Measurements from ENCODE around the gene CAMTA1. TPM values are rescaled to one million over a fixed set of nuclear protein-coding genes. Genes with fewer than 3 reads are reported as not detected.

Gene CAMTA1
- total RNA-seq, 1 donor from 2014 or later, result 47.9 TPM

DNA sequence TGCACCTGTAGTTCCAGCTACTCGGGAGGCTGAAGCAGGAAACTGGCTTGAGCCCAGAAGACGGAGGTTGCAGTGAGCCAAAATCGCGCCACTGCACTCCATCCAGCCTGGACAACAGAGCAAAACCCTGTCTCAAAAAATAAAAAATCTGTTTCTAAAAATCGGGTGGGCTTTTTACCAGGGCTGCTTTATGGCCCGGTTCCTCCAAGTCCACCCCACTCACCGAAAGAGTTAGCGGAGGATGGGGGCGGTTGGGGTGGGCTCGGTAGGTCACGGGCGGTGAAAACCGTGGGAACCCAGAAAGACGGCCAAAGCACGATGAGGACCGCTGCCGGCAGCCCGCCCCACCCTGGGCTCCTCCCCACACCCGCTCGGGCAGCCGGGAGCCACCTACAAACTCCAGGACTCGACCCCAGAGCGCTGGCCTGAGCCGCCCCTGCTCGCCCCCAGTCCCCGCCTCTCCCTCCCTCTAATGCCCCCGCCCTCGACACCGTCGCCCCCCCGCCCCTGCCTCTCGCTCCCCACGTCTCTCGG lies 998.0 kb downstream of the CAMTA1 start:
- Histone ChIP-seq H3K27ac (peak overlapping the region; percentile 74), H3K4me1 (peaks cover 42% of the 10 kb centered on the region), H3K27me3 (ENCODE audit: low read depth) (no peaks in the 10 kb centered on the region), H3K9me3 (no peaks in the 10 kb centered on the region), H3K36me3 (peaks cover 49% of the 10 kb centered on the region), H3K4me3 (peak overlapping the region; percentile 66)
- intact Hi-C loops (cut with DNase I), result no loop called here
- TF ChIP-seq, protein P1, sequence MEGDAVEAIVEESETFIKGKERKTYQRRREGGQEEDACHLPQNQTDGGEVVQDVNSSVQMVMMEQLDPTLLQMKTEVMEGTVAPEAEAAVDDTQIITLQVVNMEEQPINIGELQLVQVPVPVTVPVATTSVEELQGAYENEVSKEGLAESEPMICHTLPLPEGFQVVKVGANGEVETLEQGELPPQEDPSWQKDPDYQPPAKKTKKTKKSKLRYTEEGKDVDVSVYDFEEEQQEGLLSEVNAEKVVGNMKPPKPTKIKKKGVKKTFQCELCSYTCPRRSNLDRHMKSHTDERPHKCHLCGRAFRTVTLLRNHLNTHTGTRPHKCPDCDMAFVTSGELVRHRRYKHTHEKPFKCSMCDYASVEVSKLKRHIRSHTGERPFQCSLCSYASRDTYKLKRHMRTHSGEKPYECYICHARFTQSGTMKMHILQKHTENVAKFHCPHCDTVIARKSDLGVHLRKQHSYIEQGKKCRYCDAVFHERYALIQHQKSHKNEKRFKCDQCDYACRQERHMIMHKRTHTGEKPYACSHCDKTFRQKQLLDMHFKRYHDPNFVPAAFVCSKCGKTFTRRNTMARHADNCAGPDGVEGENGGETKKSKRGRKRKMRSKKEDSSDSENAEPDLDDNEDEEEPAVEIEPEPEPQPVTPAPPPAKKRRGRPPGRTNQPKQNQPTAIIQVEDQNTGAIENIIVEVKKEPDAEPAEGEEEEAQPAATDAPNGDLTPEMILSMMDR (IDR thresholded peaks at IDR 0.05), result no peak
- ATAC-seq, result peak; percentile 77 to 82
- DNase-seq, result peak; percentile 88

DNA sequence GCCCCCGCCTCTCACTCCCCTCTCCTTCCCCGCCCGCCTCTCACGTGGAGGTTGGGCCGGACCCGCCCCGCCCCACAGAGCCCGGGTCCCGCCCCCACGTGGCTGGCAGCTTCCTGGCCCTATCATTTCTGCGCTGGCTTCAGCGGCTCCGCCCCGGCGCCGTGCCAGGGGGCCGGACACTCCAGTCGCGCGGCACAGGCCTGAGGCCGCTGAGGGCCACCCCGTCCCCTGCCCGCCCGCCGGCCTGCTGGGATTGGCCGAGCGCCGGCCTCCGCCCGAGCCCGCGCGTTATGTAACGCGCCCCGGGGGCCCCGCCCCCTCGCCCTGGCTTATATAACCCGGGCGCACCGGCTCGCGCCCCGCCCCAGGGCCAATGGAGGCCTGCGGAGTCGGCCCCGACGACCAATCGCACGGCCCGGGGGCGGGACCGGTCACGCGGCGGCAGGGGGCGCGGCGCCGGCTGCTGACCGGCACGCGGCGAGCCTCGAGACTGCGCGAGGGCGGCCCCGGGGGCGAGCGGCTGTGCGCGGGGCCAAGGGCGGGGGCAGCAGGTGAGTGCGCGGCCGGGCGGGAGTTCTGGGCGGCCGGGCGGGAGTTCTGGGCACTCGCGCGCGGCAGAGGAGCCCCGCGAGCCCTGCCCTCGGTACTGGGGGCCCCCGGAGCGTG lies 998.7 kb downstream of the CAMTA1 start, which contains the start of gene PER3:
Gene PER3 (plus strand): TSS at position 466 of the 666 bp plus-strand sequence. CDS start 587 bp downstream, outside the sequence.
- Histone ChIP-seq H3K4me3 (peak within 1 kb of the TSS; percentile 66), H3K27ac (peak within 1 kb of the TSS; percentile 91), H3K4me1 (peaks cover 42% of the 10 kb centered on the region), H3K9me3 (no peaks in the 10 kb centered on the region), H3K36me3 (peaks cover 49% of the 10 kb centered on the region), H3K27me3 (ENCODE audit: low read depth) (no peaks in the 10 kb centered on the region)
- DNase-seq (peak; percentile 98), ATAC-seq (peak; percentile 96 to 97)
- TF ChIP-seq, protein P1 (IDR thresholded peaks at IDR 0.05), result no peak
- intact Hi-C loops (cut with DNase I), result no loop called here

DNA sequence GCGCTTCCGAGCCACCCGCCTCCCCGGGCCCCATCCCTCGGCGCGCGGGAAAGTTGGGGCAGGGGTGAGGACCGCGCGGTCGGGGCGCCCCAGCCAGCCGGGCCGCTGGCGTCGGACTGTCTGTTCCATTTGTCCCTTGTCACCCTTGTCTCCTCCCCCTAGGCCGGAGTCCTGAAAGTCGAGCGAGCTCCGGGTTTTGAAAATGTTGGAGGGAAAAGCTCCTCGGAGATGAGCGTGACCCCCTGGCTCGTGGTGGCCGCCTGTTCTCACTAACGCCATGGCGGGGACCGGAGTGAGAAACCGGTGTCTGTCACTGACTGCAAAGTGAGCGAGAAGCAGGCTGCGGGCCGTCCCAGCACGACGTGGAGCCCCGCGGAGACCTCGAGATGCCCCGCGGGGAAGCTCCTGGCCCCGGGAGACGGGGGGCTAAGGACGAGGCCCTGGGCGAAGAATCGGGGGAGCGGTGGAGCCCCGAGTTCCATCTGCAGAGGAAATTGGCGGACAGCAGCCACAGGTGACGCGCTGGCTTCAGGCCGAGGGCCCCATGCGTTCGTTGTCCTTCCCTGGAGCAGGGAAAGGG lies 999.3 kb downstream of the CAMTA1 start:
- TF ChIP-seq, protein P1 (IDR thresholded peaks at IDR 0.05), result no peak
- peak in 1 of 2 donors; percentile 6 for ATAC-seq
- no peaks in the 10 kb centered on the region for H3K9me3 ChIP-seq
- DNase-seq, result peak; percentile 60
- H3K4me1 ChIP-seq, result peaks cover 42% of the 10 kb centered on the region
- H3K27ac ChIP-seq, result peak overlapping the region; percentile 91
- H3K36me3 ChIP-seq, result peaks cover 49% of the 10 kb centered on the region
- intact Hi-C loops (cut with DNase I), result no loop called here
- H3K4me3 ChIP-seq, result peak overlapping the region; percentile 66
- H3K27me3 ChIP-seq (ENCODE audit: low read depth), result no peaks in the 10 kb centered on the region

DNA sequence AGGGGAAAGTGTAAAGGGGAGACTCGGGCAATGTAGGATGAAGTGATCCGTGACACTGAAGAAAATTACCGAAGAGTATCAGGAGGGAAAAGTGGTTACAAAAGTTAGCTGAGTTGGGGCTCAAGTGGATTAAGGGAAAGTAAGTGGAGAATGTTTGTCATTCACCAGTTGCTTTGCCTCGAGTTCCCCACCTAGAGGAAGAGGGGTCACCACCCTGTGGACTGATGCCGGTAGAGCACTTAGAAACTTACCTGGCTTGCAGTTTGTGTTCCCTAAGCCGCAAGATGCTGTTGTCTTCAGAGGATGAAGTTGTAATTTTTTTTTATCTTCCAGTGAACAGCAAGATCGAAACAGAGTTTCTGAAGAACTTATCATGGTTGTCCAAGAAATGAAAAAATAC lies 999.9 kb downstream of the CAMTA1 start:
- Histone ChIP-seq H3K27me3 (ENCODE audit: low read depth) (no peaks in the 10 kb centered on the region), H3K4me1 (peaks cover 42% of the 10 kb centered on the region), H3K27ac (peak overlapping the region; percentile 91), H3K9me3 (peaks cover under 1% of the 10 kb centered on the region), H3K4me3 (peak overlapping the region; percentile 66), H3K36me3 (peaks cover 49% of the 10 kb centered on the region)
- no peak for DNase-seq
- no peak for ATAC-seq
- TF ChIP-seq, protein P1 (IDR thresholded peaks at IDR 0.05), result no peak
- intact Hi-C loops (cut with DNase I), result no loop called here

DNA sequence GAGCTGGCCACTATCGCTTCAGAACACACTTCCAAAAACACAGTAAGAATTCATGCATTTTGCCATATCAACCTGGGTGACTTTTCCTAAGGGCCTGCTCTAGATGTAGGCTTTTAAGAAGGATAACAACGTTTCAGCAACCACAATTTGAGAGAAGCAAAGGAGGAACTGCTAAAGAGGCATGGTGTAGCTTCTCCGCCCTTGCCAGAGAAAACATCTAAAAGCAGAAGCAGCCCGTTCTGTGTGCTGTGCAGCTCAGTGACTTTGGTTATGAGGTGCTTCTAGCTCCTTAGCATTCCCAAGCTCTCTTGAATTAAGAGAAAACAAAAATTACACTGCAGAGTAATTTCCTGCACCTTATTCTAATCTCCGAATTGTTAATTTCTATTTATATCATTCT lies 1001.5 kb downstream of the CAMTA1 start:
- H3K27ac ChIP-seq, result no peak overlapping the region
- no peak overlapping the region for H3K4me3 ChIP-seq
- intact Hi-C loops (cut with DNase I), result no loop called here
- TF ChIP-seq, protein P1 (IDR thresholded peaks at IDR 0.05), result no peak
- ATAC-seq (no peak), DNase-seq (no peak)
- H3K36me3 ChIP-seq, result peaks cover 54% of the 10 kb centered on the region
- H3K4me1 ChIP-seq, result peaks cover 39% of the 10 kb centered on the region
- peaks cover 13% of the 10 kb centered on the region for H3K9me3 ChIP-seq
- no peaks in the 10 kb centered on the region for H3K27me3 ChIP-seq (ENCODE audit: low read depth)

All from lower lobe of right lung (tissue), 2 donors.